Activated gamma-delta T cell treated with anti-CD3 and anti-CD28 coated beads, Interleukin-2, amount 50 U/mL, for 16 hours (primary cell): ENCODE measurements around the gene PRR27.

Source experiments
- DNase-seq: peaks from one replicate; pipeline ENCODE4 v3.0.0-alpha.2; 2020; ENCODE audit warnings: low read depth

Gene PRR27

GRCh38 chr4:70153937-70154336, at the start of gene PRR27:
PRR27 (plus strand) TSS chr4:70154237; CDS start chr4:70154376, 139 bp downstream.
- DNase-seq, result no peak

DNA sequence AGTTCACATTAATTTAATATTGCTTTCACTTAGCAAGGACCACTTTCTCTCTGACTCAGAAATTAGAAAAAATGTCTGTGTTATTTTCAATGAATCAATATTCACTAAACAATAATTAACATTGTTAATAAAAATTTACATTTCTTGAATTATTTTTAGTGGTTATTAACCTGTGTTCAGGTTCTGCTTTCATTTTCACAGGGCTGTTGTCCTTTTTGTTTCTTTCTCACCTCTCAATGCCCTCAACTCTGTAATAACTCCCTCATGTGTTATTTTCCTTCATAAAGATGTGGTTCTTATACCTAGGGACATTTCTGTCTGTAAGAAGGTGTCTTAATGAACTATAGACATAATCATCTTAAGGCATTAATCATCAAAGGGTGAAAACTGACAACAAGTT, 43.1 kb upstream of the PRR27 start:
- DNase-seq, result no peak

GRCh38 chr4:70113656-70114055, 40.4 kb upstream of the PRR27 start:
- DNase-seq, result no peak

GRCh38 chr4:70114096-70114495, 39.9 kb upstream of the PRR27 start:
- DNase-seq, result no peak

DNA sequence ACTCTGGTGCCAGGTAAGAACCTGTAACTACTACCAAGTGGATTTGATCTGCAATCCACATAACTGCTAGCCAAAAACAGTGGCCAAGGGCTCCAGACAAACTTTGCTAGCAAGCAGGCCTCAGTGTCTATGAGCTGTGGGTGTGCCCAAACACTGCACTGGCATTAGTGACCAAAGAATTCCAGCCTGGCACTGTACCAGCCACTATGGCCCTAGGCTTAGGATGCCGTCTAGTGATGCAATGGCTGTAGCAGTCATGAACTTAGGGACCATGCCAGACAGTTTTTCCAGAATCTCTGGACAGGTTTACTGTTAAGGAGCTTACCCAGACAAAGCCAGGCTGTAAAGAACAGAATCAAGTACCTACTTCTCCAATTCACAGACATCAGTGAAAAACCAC, 33.7 kb upstream of the PRR27 start:
- no peak for DNase-seq

DNA sequence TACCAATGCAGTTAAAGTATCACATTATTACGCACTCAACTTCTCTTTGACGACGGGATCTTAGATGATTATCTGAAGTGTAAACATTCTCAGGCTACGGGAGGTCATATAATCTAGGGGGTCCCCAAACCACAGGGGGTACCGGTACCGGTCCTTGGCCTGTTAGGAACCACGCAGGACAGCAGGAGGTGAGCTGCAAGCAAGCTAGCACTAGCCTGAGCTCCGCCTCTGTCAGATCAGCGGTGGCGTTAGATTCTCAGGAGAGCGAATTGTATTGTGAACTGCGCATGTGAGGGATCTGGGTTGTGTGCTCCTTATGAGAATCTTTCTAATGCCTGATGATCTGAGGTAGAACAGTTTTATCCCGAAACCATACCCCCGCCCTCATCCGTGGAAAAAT, 20.6 kb upstream of the PRR27 start:
- no peak for DNase-seq

DNA sequence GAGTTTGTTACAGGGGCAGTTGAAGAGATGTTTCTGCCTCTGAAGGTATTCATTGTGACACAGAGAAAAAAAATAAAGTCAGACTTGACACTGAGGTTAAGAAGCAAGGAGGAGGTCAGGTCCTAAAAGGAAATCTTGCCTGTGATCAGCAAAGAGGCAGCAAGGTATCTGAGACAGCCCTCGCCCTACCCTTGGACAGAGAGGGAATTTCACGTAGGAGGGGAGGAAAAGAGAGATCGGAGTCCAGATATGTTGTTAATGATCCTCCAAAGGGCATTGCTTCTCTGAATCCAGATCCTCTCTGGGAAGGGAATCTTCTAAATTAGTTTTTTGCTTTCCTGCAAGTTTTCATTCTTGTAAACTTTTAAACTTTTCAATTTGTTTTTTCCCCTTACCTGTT, 15.3 kb upstream of the PRR27 start:
- DNase-seq, result no peak

DNA sequence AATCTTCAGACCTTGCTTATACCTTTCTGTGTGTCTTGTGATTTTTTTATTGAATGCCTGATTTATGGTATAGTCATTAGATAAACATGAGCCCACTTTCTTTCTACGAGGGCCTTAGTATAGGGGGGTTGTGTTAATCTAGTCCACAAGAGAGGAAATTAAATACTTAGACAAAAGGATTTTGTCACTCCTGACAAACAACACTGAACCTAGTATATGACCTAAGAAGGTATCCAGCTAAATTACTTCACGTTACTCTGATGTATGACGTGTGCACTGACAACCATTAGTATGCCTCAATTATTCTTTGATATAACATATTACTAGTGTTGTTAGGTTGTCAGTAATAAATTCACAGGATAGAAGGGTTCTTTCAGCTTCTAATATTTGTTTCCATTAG, 2.8 kb upstream of the PRR27 start:
- DNase-seq, result no peak

- DNase-seq, result no peak
These were observed 1.9 kb upstream of the PRR27 start for GRCh38 chr4:70152088-70152487.

GRCh38 chr4:70158576-70158975, 4.5 kb downstream of the PRR27 start:
- no peak for DNase-seq

GRCh38 chr4:70177090-70177489, 23.1 kb downstream of the PRR27 start:
- no peak for DNase-seq

DNA sequence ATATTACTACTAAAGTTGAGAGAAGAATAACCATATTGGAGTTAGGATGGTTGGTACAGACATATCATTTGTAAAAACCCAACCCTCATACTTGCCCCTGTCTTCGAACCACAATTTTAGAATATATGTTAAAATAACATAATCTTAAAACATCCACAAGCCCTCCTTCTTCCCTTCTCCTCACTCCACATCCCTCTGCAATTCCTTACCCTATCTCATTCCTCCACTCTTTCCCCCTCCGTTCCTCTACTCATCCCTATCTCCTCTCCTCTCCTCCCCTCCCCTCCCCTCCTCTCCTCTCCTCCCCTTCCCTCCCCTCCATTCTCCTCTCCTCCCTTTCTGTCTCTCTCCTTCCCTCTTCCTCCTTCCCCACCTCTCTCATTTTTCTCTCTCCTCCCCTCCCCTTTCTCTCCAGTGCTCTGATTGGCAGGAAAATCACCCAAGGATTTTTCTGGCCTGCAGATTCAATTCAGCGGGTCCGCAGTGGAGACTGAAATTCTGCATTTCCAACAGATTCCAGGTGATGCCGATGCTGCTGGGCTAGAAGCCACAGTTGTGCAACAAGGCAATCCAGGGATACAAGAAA, 24.1 kb downstream of the PRR27 start:
- no peak for DNase-seq

DNA sequence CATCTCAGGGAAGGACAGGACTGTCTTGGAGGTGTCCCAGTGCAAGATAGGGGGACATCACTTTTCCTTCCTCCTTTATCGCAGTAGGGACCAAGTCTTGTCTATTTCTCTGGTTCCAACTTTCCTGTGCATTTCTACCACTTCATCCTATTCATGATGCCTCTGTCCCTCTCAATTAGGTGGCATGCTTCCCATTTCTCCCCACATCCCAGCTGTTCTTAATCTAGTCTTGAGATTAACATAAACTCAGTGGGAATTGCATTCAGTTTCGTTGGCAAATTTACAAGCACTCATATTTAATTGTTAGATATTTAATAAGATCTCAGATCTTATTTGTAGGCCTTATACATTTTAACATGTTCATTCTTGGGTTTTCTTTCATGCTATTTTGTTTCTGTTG, 25.8 kb downstream of the PRR27 start:
- no peak for DNase-seq

DNA sequence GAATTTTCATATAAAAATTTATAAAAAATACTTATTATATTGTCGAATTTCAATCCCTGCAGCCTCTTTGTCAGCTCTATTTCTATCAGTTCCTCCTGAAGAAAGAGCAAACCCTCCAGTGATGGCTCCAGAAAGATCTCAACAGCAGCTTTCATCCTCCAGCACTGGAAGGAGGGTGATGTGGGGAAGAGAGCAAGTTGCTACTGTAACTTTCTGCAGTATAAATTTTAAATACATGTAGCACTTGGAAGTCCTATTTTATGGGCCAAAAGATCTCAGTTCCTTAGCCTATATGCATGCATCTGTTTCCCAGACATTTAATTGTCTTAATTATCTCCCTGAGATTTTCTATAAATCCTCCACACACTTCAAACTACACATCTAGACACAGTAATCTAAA, 27.8 kb downstream of the PRR27 start:
- DNase-seq, result no peak

DNA sequence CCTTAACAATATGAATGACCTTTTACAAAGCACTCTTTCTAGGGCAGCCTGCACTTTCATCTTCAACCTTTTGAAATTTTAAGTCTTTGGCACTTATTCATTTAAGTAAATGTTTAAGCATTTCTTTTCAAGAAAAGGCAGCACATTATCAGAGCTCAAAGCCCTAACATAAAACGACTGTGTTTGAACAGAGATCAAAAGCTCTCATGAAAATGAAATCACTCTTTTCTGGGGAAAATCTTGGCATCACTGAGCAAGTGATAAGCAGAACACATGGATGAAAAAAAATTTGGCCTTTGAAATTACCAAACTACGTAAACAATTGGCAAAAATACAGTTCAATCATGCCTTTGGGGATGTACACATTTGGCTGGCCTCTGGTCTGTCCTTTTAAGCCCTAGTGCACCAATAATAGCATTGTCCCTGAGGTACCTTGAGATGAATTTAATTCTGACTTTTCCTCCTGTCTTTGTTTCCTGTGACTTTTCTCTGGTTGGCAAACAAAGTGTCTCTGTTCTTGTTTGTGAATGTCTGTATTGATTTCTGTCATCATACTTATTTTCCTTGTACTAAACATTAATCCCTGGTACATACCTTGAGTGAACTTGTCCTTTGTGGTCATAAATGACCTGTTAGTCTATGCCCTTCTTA, 28.6 kb downstream of the PRR27 start:
- DNase-seq, result no peak

DNA sequence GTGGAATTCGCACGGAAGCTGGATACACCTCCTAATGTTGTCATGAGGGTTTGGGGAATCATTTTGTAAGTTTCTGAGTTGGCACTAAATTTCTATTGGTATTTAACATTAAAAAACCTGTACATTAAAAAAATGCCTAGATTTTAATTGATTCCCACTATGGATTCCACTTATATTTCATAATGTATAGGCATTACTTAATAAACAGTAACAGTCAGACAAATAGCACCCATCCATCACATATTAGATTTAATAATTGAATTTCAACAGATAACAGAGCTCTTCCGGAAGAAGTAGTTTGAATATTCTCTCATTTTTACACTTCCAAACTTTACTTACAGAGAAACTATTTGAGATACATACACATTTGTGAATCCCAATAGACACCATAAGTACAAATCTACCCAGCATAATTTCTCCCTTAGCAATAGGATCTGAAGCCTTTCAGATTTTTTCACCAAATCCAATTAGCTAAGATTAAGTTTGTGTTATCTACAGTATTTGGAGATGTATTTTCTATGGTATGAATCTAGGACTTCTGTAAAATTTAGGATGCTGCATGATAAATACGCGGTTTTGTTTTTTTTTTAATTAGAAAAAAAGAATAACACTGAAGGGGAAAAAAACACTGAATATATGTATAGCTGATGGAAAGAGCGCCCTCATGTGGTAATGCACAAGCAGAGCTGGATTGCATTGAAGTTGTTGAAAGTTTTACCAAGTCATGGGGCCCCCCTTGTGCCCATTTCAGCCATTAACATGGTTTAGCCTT, 29.3 kb downstream of the PRR27 start:
- DNase-seq, result no peak

DNA sequence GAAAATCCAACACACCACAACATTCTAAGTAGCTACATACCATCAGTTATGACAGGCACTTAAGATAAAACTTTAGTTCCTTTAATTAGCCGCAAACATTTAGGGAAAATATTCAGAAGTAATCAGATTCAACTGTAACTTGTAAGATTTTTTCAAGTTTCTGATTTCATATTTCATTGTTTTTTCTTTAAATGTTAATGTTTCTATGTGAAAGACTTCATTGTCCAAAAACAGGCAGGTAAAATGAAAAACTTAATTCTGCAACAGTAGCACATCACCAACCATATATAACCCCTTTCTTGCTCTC, 29.9 kb downstream of the PRR27 start:
- no peak for DNase-seq

DNA sequence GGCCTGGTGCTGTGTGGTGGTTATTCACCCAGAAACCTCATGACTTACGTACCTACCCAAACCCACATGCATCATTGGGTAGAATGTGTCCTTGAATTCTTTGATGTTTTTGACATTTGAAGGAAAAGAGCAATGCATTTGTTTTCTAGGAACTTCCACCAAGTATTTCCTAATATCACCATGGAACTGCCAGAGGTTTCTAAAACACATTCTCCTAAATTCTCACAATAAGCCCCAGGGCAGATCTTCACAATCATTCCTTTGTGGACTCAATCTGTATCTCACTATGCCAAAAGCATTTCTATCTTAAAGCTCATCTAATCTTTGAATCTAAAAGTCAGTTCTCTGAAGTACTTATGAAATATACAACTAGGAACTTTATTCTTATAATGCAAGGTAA, 33.2 kb downstream of the PRR27 start:
- no peak for DNase-seq

DNA sequence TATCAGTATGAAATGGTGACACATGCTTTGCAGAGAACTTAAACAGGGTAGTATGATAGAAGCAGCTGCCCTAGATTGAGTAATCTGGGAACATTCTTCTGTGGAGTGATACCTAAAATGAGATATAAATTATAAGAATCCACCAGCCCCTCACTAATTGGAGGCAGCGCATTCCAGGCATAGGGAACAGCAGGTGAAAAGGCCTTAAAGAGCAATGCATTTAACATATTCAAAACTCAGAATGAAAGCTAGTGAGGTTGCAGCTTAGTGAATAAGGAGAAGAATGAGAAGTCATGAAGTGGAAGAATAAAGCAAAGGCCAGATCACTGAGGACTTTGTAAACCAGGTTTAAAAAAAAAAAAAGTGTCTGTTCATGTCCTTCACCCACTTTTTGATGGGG, 36.5 kb downstream of the PRR27 start:
- no peak for DNase-seq

GRCh38 chr4:70191647-70192046, 37.6 kb downstream of the PRR27 start:
- no peak for DNase-seq

GRCh38 chr4:70192895-70193294, 38.9 kb downstream of the PRR27 start:
- DNase-seq, result no peak

GRCh38 chr4:70195425-70195824, 41.4 kb downstream of the PRR27 start, which contains the start of gene ODAM:
ODAM (plus strand) TSS chr4:70195725; CDS start chr4:70196544, 819 bp downstream.
- DNase-seq, result no peak

GRCh38 chr4:70196857-70197256, 42.8 kb downstream of the PRR27 start:
- DNase-seq, result no peak

GRCh38 chr4:70197842-70198241, 43.8 kb downstream of the PRR27 start:
- no peak for DNase-seq
